GM19099 (cell line): ENCODE measurements around the gene ROGDI.

Experiments
- POLR2A ChIP-seq: IDR thresholded peaks from 3 replicates; pipeline ENCODE4 v1.6.1; 2011; ENCODE audit warnings: low read depth; ENCODE audit not compliant: insufficient read length; ENCODE audit errors: extremely low read depth

The ROGDI gene, protein sequence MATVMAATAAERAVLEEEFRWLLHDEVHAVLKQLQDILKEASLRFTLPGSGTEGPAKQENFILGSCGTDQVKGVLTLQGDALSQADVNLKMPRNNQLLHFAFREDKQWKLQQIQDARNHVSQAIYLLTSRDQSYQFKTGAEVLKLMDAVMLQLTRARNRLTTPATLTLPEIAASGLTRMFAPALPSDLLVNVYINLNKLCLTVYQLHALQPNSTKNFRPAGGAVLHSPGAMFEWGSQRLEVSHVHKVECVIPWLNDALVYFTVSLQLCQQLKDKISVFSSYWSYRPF

DNA sequence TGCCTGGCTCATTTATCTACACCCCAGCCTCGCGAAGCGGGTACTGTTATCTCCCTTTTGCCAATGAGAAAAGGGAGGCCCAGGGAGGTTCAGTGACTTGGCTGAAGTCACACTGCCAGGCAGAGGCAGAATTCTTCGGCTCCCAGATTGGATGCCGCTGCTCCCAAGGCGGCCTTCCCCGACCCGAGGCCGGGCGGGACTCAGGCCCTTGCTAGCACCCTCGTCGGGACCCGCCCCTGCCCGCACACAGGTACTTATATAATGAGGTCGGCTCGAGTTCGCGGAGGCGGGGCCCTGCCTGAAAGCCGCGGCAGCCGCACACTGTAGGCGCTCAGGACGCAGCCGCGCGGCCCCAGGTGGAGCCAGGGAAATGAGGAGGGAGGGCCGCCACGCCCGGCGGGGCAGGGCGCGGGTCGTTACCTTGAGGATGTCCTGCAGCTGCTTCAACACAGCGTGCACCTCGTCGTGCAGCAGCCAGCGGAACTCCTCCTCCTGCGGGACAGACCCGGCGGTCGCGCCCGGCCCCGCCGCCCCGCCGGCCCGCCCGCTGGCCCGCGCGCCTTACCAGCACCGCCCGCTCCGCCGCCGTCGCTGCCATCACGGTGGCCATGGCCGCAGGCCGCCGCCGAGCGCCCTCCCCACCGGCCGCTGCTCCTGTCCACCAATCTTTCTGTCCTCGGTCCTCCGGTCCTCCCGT is at the start of gene ROGDI:
TSS of gene ROGDI (minus strand) at position 672 of the 697 bp plus-strand sequence. CDS start at position 610, 62 bp downstream.
- TF ChIP-seq POLR2A, result peak; percentile 45

DNA sequence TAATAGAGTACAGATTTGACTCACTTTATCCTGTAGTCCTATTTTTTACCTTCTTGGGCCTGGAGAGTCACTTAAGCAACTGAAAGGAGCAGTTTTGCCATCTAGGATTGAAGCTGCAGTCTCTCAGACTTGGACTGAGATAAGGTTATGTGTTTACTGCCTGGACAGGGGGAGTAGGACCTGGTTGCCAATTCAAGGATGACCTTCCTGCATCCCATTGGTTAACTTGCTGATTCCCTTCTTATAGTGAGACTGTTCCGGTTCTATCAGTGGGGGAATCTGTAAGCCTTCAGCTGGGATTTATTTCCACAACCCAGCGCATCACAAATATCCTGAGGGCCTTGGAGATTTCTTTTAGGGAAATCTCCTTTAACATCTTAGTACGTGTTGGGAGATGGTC is 47.8 kb upstream of the ROGDI start:
- no peak for TF ChIP-seq POLR2A

GRCh38 chr16:4847774-4848587 is 45.5 kb upstream of the ROGDI start:
- no peak for TF ChIP-seq POLR2A

DNA sequence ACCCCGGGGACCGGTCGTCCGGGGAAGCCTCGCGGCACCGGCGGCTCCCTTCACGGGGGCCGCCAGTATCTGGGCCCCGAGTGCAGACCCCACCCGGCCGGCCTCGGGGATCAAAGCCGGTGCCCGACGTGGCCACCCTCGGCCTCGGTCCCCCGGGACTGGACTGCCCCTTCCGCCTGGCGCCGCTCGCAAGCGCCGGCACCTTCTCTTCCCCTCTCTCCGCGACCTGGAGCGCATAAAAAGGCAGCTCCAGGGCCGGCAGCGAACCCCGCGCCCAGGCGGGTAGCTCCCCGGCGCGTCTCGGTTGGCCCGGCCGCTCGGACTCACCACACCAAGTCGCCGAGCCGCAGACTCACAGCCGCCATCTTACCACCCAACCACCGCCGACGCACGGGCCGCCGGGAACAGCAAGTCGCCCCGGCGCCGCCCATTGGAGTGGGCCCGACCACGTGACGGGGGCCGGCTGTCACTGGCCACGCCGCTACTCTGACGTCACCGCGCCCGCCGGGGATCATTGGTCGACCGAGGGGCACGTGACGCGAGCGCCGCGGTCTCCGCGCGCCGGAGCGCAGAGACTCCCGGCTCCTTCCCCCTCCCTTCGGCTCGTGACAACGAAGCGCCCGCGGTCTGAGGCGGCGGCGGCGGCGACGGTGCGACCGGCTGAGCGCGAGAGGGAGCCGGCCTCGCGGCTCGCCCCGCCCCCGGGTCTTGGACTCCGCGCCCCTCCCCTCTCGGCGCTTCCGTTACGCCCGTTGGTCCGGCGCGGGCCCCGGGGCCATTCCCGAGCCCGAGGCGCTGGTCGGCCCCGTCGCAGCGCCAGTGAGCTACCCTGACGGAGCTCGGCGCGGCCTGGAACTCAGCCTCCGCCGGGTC is 44.7 kb upstream of the ROGDI start, which contains the start of the genes GLYR1 and UBN1:
TSS of gene GLYR1 (minus strand) at position 388 of the 873 bp plus-strand sequence. CDS start at position 365, 23 bp downstream.
TSS of gene UBN1 (plus strand) at position 581 of the 873 bp plus-strand sequence. CDS start 5,437 bp downstream, outside the sequence.
- peak; percentile 94 for TF ChIP-seq POLR2A

GRCh38 chr16:4846503-4846900 is 44.1 kb upstream of the ROGDI start:
- TF ChIP-seq POLR2A, result no peak

DNA sequence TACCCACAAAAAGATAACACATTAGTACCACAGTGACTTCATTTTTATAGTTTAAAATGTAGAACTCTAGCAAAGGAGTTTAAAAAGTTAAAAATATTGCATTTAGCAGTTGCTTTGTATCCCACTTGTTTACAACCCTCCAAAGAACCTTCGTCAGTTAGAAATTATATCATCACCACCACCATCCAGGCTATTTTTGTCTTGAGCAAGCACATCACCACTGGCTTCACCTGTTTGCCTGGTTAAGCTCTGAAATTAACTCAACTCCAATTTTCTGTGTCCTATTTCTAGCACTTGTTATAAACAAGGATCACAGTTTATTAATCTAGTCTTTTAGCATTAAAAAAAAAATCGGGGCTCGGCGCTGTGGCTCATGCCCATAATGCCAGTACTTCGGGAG is 38.6 kb upstream of the ROGDI start:
- no peak for TF ChIP-seq POLR2A

GRCh38 chr16:4839942-4840341 is 37.5 kb upstream of the ROGDI start:
- TF ChIP-seq POLR2A, result no peak

GRCh38 chr16:4837733-4838501 is 35.5 kb upstream of the ROGDI start:
- no peak for TF ChIP-seq POLR2A

DNA sequence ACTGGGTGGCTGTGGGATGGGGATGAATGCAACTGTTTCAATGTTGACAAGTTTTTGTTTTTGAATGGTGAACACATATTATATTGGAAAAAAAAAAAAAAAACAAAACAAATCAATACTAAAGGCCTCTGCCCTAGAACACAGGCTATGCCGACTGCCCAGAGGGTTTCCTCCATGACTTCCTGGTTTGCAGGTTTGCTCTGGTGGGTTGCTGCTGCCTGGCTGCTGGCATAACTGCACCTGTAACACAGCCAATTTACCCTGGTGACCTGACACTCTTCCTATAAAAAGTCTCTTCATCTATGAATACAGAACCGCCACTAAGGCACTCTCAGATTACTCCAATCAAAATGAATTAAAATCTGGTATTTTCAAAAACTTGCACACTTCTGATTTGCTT is 34.3 kb upstream of the ROGDI start:
- TF ChIP-seq POLR2A, result no peak

DNA sequence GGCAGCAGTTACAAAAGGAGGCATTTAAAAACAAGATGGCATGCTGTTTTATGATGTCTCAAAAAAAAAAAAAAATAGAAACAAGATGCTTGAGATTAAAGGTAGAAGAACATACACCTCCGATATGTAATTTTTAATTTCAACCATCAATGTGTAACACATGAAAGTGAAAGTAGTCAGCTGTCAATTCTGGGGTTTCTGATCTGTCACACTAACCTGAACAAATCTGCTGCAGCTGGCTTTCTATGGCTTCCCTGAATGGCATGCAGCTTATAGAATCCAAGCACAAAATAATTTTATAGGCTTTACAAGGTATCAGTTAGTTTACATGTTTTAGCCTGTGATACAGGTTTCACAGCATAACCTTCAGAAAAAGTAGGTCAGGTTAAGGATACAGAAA is 31.2 kb upstream of the ROGDI start:
- TF ChIP-seq POLR2A, result no peak

- TF ChIP-seq POLR2A, result no peak
These were observed 30.4 kb upstream of the ROGDI start for GRCh38 chr16:4832698-4833343.

DNA sequence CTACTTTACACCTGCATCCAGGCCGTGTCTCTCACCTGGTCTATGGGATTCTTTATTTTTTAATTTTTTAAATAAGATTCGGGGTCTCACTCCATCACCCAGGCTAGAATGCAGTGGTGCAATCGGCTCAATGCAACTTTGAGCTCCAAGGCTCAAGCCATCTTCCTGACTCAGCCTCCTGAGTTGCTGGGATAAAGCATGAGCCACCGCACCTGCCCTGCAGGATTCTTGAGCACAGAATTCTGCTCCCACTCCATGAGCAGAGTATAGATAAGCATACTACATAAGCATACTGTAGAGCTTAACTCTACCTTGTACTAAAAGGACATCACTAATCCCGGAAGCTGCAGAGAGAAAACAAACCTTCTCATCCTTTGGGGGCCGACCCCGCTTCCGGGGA is 29.2 kb upstream of the ROGDI start:
- TF ChIP-seq POLR2A, result no peak

DNA sequence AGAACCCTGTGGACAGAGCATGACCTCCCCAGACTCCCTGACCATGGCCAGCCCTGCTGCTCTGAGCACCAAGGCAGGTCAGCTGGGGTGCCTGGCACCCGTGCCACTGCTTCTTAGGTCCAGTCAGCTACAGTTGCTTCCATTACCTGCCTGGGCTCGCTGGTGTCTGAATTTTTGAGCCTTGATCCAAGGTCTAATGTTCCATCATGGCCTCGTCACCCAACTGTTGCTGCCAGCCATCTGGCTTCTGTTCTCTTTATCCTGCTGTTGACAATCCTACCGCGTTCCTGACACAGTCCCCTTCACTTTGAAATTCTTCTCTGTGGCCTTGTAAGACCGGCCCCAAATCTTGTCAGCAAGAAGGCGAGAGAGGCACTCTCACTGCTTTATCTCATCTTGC is 28.0 kb upstream of the ROGDI start:
- TF ChIP-seq POLR2A, result no peak
